ENCODE data around the gene CAPRIN2. TPM values are rescaled to one million over a fixed set of nuclear protein-coding genes. Genes with fewer than 3 reads are reported as not detected.

The CAPRIN2 gene
- total and polyA plus RNA-seq, 2 of the 4 experiments (the other 2 are of a cell fraction) = 18.9 to 23.8 TPM

DNA sequence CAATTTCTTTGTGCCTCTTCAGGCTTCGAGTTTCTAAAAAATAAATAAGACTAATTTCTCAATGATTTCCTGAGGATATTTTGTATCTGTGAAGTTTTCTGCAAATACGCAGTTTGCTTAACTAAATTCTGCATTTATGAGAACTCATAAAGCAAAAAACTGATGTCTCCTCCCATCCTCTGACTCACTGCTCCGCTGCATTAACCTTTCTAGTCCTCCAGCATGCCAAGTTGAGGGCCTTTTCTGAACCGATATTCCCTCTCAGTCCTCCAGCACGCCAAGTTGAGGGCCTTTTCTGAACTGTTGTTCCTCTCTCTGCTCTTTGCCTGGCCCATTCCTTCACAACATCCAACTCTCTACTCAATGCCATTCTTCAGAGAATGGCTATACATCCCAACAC is 62.3 kb downstream of the CAPRIN2 start:
- POLR2A ChIA-PET (ENCODE audit: unreplicated experiment) = no interaction called here
- no peak overlapping the region for H2BK15ac ChIP-seq (ENCODE audit: low read depth, low read length)
- H3K4me2 ChIP-seq (ENCODE audit: low read depth, low read length) = peak overlapping the region; percentile 60; the same call in 1 of the 2 replicates
- no peaks in the 10 kb centered on the region for H3K27me3 ChIP-seq (ENCODE audit: control insufficient read depth, insufficient read depth, low read length)
- no peak for ATAC-seq (ENCODE audit: low read depth)
- no peak overlapping the region for H3K56ac ChIP-seq (ENCODE audit: extremely low read depth, insufficient read depth, low read length)
- no peak overlapping the region for H2BK20ac ChIP-seq (ENCODE audit: low read depth, low read length)
- no peak overlapping the region for H2AK5ac ChIP-seq (ENCODE audit: low read depth, low read length)
- no peak for TF ChIP-seq MAZ (IDR thresholded peaks at IDR 0.05; ENCODE audit: borderline replicate concordance, low read depth, low read length)
- H3K4ac ChIP-seq (ENCODE audit: low read depth, low read length) = no peak overlapping the region
- no peak overlapping the region for H4K5ac ChIP-seq (ENCODE audit: low read depth, low read length)
- H3K9me1 ChIP-seq (ENCODE audit: insufficient read depth, low read length) = peaks cover 8% of the 10 kb centered on the region
- in situ Hi-C loops (cut with MboI; ENCODE audit: low sequenced_read_pairs) = no loop called here
- peak; percentile 18 for DNase-seq
- no peaks in the 10 kb centered on the region for H3K36me3 ChIP-seq (ENCODE audit: control insufficient read depth, insufficient read depth, low read length)
- H4K8ac ChIP-seq (ENCODE audit: low read depth in 2 of 2, low read length in 2 of 2) = no peak overlapping the region
- H3K23ac ChIP-seq (ENCODE audit: low read depth, low read length) = 0 out of 2 replicates have a peak overlapping the region, but pooled peaks have one; percentile 43
- no peak overlapping the region for H4K91ac ChIP-seq (ENCODE audit: insufficient read depth, low read depth, low read length)
- BruUV-seq (replicated peaks) = no TSS peak
- H4K20me1 ChIP-seq (ENCODE audit: insufficient read depth, low read length) = peaks cover 6% of the 10 kb centered on the region; the same call in 1 of the 2 replicates
- no peak overlapping the region for H3K27ac ChIP-seq (ENCODE audit: insufficient read depth, low read length)
- no peak overlapping the region for H2BK5ac ChIP-seq (ENCODE audit: low read depth, low read length, poor library complexity, severe bottlenecking)
- H3K14ac ChIP-seq (replicated peaks; ENCODE audit: low read depth, low read length) = no peak overlapping the region
- no peak overlapping the region for H3K18ac ChIP-seq (ENCODE audit: low read depth, low read length)
- H3K9ac ChIP-seq (ENCODE audit: low read depth, low read length) = no peak overlapping the region
- no peak overlapping the region for H3K4me3 ChIP-seq (ENCODE audit: insufficient read depth, low read depth, low read length)
- dilution Hi-C loops (cut with HindIII; ENCODE audit: low sequenced_read_pairs, unreplicated experiment) = no loop called here
- intact Hi-C loops (cut with micrococcal nuclease) = no loop called here
- H3K79me1 ChIP-seq (ENCODE audit: low read depth in 1 of 2, low read length in 2 of 2) = peaks cover 18 to 51% of the 10 kb centered on the region in 2 experiments
- no peak overlapping the region for H2BK120ac ChIP-seq (ENCODE audit: low read depth, low read length)
- no peaks in the 10 kb centered on the region for H3K9me3 ChIP-seq (ENCODE audit: control insufficient read depth, insufficient read depth, low read length)
- 83% methylated on average over 3 of the region's 5 CpGs; no CpG with 5 or more reads in 1 of the 2 experiments for WGBS, 2 experiments (ENCODE audit: extremely low coverage in 2 of 2, insufficient read length in 1 of 2)
- H2AK9ac ChIP-seq (replicated peaks; ENCODE audit: low read depth, low read length, poor library complexity) = peak overlapping the region; percentile 34
- H3K4me1 ChIP-seq (ENCODE audit: control insufficient read depth, insufficient read depth, low read length) = peaks cover 6% of the 10 kb centered on the region
- CTCF ChIA-PET = no interaction called here
- H2AFZ ChIP-seq (replicated peaks; ENCODE audit: low read length, poor library complexity) = no peak overlapping the region

Data from IMR-90 (cell line).